ENCODE data around the gene SPINK1.
A peak's percentile ranks its signal among the peaks of the same experiment; 100 is the strongest.
"Not testable (repeated sequence)": the region's sequence is repeated elsewhere in the genome, so short reads cannot be mapped to it uniquely, and the experiment has no call there.

Gene SPINK1

GRCh38 chr5:147831465-147831864 lies at the start of gene SPINK1:
Gene SPINK1, minus strand, starts transcription at chr5:147831671. Its CDS starts 94 bp downstream, at chr5:147831577.
- no peak for DNase-seq

GRCh38 chr5:147880487-147880886 lies 49.0 kb upstream of the SPINK1 start:
- DNase-seq, result no peak

DNA sequence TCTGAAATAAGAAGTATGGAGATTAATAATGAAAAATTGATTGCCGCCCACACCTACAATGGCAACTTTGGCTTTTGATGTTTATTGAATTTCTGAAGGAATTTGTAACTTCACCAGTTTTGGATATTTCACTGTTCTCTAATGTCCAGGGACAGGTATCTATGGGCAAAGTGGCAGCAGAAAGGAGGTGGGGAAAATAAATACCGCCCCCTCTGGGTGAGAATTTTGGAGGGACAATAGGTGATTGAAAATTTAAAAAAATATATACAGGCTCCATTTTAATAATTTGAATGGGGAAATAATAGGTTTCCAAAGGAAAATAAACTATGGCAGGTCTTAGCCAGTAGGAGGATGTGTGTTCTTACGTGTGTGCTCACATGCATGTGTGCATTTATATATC lies 48.3 kb upstream of the SPINK1 start:
- DNase-seq, result no peak

- DNase-seq, result no peak
These were observed 46.7 kb upstream of the SPINK1 start, which contains the start of gene SCGB3A2 for GRCh38 chr5:147878066-147878759. Gene SCGB3A2, plus strand, starts transcription at chr5:147878711. Its CDS starts 93 bp downstream, at chr5:147878804.

DNA sequence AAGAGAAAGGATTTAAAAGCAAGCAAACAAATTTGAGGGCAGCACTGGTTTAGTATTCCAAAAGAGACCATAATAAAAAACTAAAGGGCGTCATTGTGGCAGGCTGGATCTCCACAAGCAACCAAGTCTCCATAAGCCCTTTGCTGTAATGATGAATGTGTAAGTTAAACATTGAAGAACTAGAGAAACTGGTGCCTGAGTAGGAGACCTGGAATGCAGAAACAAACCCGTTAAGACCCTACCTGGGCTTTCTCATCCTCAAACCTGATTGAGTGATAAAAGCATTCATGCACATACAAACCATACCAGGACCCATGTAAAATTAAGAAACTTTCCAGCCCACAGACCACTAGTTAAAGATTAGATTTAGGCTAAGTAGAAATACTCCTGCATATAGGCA lies 45.2 kb upstream of the SPINK1 start:
- no peak for DNase-seq

GRCh38 chr5:147876141-147876540 lies 44.7 kb upstream of the SPINK1 start:
- DNase-seq, result no peak

DNA sequence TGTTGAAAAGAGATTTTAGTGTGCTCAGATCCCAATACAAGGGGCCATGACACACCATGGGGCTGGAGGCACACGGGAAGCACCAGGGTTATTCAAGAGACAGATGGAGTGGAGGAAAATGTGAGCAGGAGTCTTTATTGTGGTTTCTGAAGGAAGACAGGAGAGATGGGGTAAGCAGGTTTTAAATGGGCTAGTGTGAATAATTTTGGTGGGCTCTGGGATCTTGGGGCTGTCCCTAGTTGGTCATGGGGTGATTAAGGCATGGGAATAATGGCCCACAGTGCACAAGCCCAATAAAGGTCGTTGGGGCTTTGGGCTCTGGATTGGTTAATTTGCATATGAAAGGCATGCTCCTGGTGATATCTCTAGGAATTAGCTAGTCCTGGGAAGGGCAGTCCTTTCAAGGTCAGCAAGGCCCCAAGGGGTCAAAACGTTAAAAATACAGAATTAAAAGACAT lies 43.5 kb upstream of the SPINK1 start:
- peak in 1 of 2 experiments; percentile 11 for DNase-seq

- DNase-seq, result not testable (repeated sequence)
These were observed 42.8 kb upstream of the SPINK1 start for GRCh38 chr5:147874118-147874875.

GRCh38 chr5:147872744-147873435 lies 41.4 kb upstream of the SPINK1 start:
- not testable (repeated sequence) for DNase-seq

DNA sequence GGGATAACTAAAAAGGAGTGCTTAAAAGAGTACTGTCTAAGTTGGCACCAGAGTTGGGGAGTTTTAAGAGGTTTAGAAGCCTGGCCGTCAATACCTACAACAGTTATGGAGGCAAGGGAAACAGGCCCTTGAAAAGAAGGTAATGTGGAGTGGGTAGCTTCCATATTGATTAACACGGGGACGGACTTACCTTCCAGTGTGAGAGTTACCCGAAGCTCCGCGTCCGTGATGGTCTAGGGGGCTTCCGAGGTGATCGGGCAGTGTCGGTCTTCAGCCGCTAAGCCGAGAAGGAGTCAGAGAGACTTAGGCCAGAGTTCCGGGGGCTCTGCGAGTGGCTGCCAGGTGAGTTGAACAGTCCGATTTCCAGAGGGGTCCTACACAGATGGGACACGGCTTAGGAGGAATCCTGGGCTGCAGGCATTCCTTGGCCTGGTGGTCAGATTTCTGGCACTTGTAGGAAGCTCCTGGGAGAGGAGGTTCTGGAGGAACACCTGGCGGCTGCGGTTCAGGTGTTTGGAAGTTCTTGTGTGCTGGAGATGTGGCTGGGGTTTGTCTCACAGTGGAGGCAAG lies 40.6 kb upstream of the SPINK1 start:
- not testable (repeated sequence) for DNase-seq

- not testable (repeated sequence) for DNase-seq
These were observed 38.4 kb upstream of the SPINK1 start for GRCh38 chr5:147869892-147870291.

DNA sequence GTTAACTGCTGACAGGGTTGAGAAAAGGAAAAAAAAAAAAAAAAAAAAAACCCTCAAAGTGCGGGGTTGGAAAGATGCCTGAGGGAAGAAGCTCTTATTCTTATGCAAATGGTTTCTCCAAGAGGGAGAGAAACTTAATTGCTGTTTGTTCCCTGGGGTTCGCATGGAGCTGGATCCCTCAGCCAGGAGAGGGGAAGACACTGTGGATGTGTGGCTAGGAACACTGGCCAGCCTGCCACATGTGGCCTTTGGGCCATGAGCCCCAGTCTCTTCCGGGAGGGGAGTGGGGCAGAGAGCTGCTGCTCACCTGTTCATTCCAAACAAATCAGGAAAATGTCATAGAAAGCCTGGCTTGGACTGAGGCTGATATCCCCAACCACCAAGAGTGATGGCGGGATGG lies 37.6 kb upstream of the SPINK1 start:
- DNase-seq, result peak; percentile 2 to 3

GRCh38 chr5:147863454-147864158 lies 32.1 kb upstream of the SPINK1 start:
- no peak for DNase-seq

GRCh38 chr5:147860641-147861025 lies 29.2 kb upstream of the SPINK1 start:
- DNase-seq, result no peak

GRCh38 chr5:147859962-147860640 lies 28.6 kb upstream of the SPINK1 start:
- no peak for DNase-seq

DNA sequence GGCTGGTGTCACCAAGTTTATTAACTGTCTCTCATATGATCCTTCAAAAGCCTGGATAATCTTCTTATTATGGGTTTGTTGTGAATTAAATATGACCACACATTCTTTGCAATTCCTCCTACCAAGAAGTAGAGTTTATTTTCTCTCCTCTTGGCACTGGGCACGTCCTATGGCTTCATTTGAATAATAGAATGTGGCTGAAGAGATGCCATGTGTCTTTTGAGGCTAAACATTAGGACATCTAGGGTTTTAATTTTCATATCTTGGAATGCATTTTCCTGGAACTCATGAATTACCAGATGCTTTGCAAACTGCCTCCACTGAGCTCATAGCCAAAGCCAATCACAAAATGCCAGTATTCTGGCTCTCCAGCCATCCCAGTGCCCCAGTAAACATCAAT lies 27.1 kb upstream of the SPINK1 start:
- DNase-seq, result no peak

GRCh38 chr5:147857302-147858129 lies 26.0 kb upstream of the SPINK1 start:
- DNase-seq, result peak; percentile 10 to 69

GRCh38 chr5:147856801-147857200 lies 25.3 kb upstream of the SPINK1 start:
- DNase-seq, result no peak

DNA sequence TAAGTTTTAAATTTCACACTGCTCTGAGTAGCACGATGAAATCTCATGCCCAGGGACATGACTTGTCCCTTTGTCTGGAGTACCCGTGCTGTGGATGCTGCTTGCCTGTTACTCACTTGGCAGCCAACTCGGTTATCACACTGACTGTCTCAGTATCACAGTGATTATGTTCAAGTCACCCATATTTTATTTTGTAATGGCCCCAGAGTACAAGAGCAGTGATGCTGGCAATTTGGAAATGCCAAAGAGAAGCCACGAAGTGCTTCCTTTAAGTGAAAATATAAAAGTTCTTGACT lies 24.3 kb upstream of the SPINK1 start:
- DNase-seq, result no peak

- no peak for DNase-seq
These were observed 23.7 kb upstream of the SPINK1 start for GRCh38 chr5:147854894-147855773.
